HCT116 (cell line): ENCODE measurements around the gene AOC1. TPM values are rescaled to one million over a fixed set of nuclear protein-coding genes. Genes with fewer than 3 reads are reported as not detected.

Experiments used
- ATAC-seq: fragments of 200-7000 bp; cut with Tn5 transposase; 2 replicates; pipeline ENCODE4 v1.9.1; 2020; ENCODE audit warnings: mild to moderate bottlenecking, moderate library complexity
- BruUV-seq: library from RNA; stranded (reverse); fragments of 400-500 nt; replicated peaks from 2 replicates; lab custom pipeline; 2021; lab: Mats Ljungman, UMichigan
- CTCF ChIA-PET: fragments of 300-600 bp; sonication (Branson Sonifier 250); formaldehyde crosslinking; loops from one replicate; lab custom pipeline; 2021; ENCODE audit warnings: antibody characterized with exemption; lab: Charles Lee
- POLR2A ChIA-PET: fragments of 300-600, 350-600 bp; sonication (Branson Sonifier 250); formaldehyde crosslinking; loops from one replicate; lab custom pipeline; 2021; ENCODE audit warnings: antibody characterized with exemption; lab: Charles Lee
- RAD21 ChIA-PET, 2 experiments: fragments of 300-600 bp; sonication (Branson Sonifier 250); formaldehyde crosslinking; loops; one replicate each; lab custom pipeline; 2023; ENCODE audit warnings: low total read pairs in 2 of 2; ENCODE audit not compliant: uncharacterized antibody in 2 of 2, unreplicated experiment in 2 of 2, low non-redundant PET in 1 of 2; lab: Charles Lee
- DNase-seq: peaks from one replicate; pipeline ENCODE4 v3.0.0-alpha.2; 2010; ENCODE audit warnings: low read depth, low spot score
- H2AFZ ChIP-seq: fragments of 200-600 bp; shearing (Covaris generic), sonication (generic); 2 replicates; pipeline ENCODE4 v1.6.1; 2017; ENCODE audit warnings: low read depth, mixed run types, mixed read lengths, antibody characterized with exemption, low read length; ENCODE audit not compliant: poor library complexity, severe bottlenecking
- H3K27ac ChIP-seq: 2 replicates; pipeline ENCODE4 v1.5.1; 2012; ENCODE audit warnings: low read depth, low read length
- H3K27me3 ChIP-seq: fragments of 200-600 bp; sonication (generic); 2 replicates; pipeline ENCODE4 v1.6.1; 2016; ENCODE audit warnings: mixed run types, low read length, mixed read lengths; ENCODE audit not compliant: insufficient read depth
- H3K36me3 ChIP-seq, 2 experiments: fragments of 200-500 bp in 1 of 2; fragments of 200-600 bp in 1 of 2; sonication (Bioruptor generic) in 1 of 2; sonication (generic) in 1 of 2; 2 replicates each; pipeline versions ENCODE4 v1.5.1 to v1.6.1; 2014 to 2016; ENCODE audit warnings: low read length in 2 of 2, inconsistent platforms in 1 of 2, mixed read lengths in 1 of 2, mixed run types in 1 of 2; ENCODE audit not compliant: insufficient read depth in 2 of 2, control insufficient read depth in 1 of 2
- H3K4me1 ChIP-seq, 2 experiments: fragments of 200-600 bp in 1 of 2; sonication (generic) in 1 of 2; 2 replicates each; pipeline versions ENCODE4 v1.5.1 to v1.6.1; 2012 to 2017; ENCODE audit warnings: low read length in 2 of 2, inconsistent platforms in 1 of 2, mild to moderate bottlenecking in 1 of 2, mixed read lengths in 1 of 2, mixed run types in 1 of 2, moderate library complexity in 1 of 2; ENCODE audit not compliant: insufficient read depth in 2 of 2, control insufficient read depth in 1 of 2
- H3K4me2 ChIP-seq: fragments of 200-600 bp; sonication (generic); 2 replicates; pipeline ENCODE4 v1.6.1; 2017; ENCODE audit warnings: mixed run types, low read length, mixed read lengths
- H3K4me3 ChIP-seq, 2 experiments: fragments of 200-600 bp in 1 of 2; sonication (generic) in 1 of 2; replicated peaks in 1 of 2; 2 replicates each; pipeline ENCODE4 v1.5.1; 2011 to 2016; ENCODE audit warnings: low read length in 2 of 2, control low read depth in 1 of 2, low read depth in 1 of 2, mild to moderate bottlenecking in 1 of 2, mixed read lengths in 1 of 2, mixed run types in 1 of 2
- H3K79me2 ChIP-seq: fragments of 200-600 bp; sonication (generic); 2 replicates; pipeline ENCODE4 v1.6.1; 2017; ENCODE audit warnings: mild to moderate bottlenecking, mixed run types, low read length, moderate library complexity, mixed read lengths; ENCODE audit not compliant: insufficient read depth
- H3K9ac ChIP-seq: fragments of 200-600 bp; sonication (generic); 2 replicates; pipeline ENCODE4 v1.6.1; 2016; ENCODE audit warnings: low read length, mixed read lengths
- H3K9me2 ChIP-seq: fragments of 200-600 bp; sonication (generic), shearing (Covaris generic); 2 replicates; pipeline ENCODE4 v1.6.1; 2017; ENCODE audit warnings: mixed run types, mild to moderate bottlenecking, moderate library complexity; ENCODE audit not compliant: insufficient read depth
- H3K9me3 ChIP-seq, 2 experiments: fragments of 200-500 bp in 1 of 2; fragments of 200-600 bp in 1 of 2; sonication (Bioruptor generic) in 1 of 2; sonication (generic) in 1 of 2; 2 replicates each; pipeline ENCODE4 v1.6.1; 2014 to 2017; ENCODE audit warnings: low read length in 2 of 2, mixed read lengths in 2 of 2, inconsistent platforms in 1 of 2, low read depth in 1 of 2, mild to moderate bottlenecking in 1 of 2, mixed run types in 1 of 2, moderate library complexity in 1 of 2; ENCODE audit not compliant: control insufficient read depth in 1 of 2, insufficient read depth in 1 of 2
- H4K20me1 ChIP-seq: fragments of 200-600 bp; sonication (generic), shearing (Covaris generic); 2 replicates; pipeline ENCODE4 v1.6.1; 2017; ENCODE audit warnings: mixed run types, mild to moderate bottlenecking, moderate library complexity; ENCODE audit not compliant: insufficient read depth
- FOSL1 ChIP-seq: IDR thresholded peaks from 2 replicates; pipeline ENCODE4 v1.6.1; 2012; ENCODE audit warnings: low read depth
- JUND ChIP-seq: IDR thresholded peaks from 2 replicates; pipeline ENCODE4 v1.6.1; 2012
- SP1 ChIP-seq: IDR thresholded peaks from 2 replicates; pipeline ENCODE4 v1.6.1; 2012; ENCODE audit warnings: low read depth
- SRF ChIP-seq: IDR thresholded peaks from 2 replicates; pipeline ENCODE4 v1.6.1; 2012; ENCODE audit warnings: low read depth
- TCF7L2 ChIP-seq: IDR thresholded peaks from 2 replicates; pipeline ENCODE4 v1.7.0; 2011; ENCODE audit warnings: borderline replicate concordance, inconsistent platforms; ENCODE audit not compliant: insufficient read depth, insufficient read length; ENCODE audit errors: extremely low read depth
- ZFX ChIP-seq: fragments of 450-650 bp; IDR thresholded peaks from 2 replicates; pipeline ENCODE4 v1.6.1; 2017
- intact Hi-C: fragments of 100-400 bp; cut with micrococcal nuclease; formaldehyde crosslinking; loops from 2 replicates; pipeline ENCODE4 v1.10.0; 2022
- total RNA-seq: library from RNA; stranded (reverse); gene quantifications from one replicate; pipeline ENCODE4 v1.2.1, GENCODE V29; 2021; ENCODE audit not compliant: unreplicated experiment
- TF ChIP-seq, protein P1 (sequence below), 3 experiments: fragments of 200-600 bp in 1 of 3; sonication (generic) in 1 of 3; IDR thresholded peaks in 2 of 3; conservative IDR thresholded peaks in 1 of 3; 2 replicates each; pipeline ENCODE4 v1.5.1; 2012 to 2017; ENCODE audit warnings: low read depth in 2 of 3, low read length in 2 of 3, antibody characterized with exemption in 1 of 3, borderline replicate concordance in 1 of 3, control low read depth in 1 of 3, mild to moderate bottlenecking in 1 of 3, mixed read lengths in 1 of 3, mixed run types in 1 of 3, moderate library complexity in 1 of 3; ENCODE audit not compliant: insufficient read depth in 1 of 3
- TF ChIP-seq, protein P2 (sequence below): IDR thresholded peaks from 2 replicates; pipeline ENCODE4 v1.6.1; 2012; ENCODE audit warnings: low read depth
- TF ChIP-seq, protein P3 (sequence below): IDR thresholded peaks from 2 replicates; pipeline ENCODE4 v1.6.1; 2012

Gene AOC1
- total RNA-seq, 1 experiment from 2014 or later = 0.37 TPM

DNA sequence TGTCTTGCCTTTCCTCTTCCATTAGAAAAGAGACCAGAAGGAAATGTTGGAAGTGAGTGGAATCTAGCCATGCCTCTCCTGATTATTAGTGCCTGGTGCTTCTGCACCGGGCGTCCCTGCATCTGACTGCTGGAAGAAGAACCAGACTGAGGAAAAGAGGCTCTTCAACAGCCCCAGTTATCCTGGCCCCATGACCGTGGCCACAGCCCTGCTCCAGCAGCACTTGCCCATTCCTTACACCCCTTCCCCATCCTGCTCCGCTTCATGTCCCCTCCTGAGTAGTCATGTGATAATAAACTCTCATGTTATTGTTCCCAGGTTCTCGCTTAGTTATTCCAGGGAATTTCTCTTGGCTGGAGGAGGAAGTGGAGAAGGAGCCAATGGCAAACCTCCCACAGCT, 47.5 kb upstream of the AOC1 start (continued):
- TF ChIP-seq, protein P1, sequence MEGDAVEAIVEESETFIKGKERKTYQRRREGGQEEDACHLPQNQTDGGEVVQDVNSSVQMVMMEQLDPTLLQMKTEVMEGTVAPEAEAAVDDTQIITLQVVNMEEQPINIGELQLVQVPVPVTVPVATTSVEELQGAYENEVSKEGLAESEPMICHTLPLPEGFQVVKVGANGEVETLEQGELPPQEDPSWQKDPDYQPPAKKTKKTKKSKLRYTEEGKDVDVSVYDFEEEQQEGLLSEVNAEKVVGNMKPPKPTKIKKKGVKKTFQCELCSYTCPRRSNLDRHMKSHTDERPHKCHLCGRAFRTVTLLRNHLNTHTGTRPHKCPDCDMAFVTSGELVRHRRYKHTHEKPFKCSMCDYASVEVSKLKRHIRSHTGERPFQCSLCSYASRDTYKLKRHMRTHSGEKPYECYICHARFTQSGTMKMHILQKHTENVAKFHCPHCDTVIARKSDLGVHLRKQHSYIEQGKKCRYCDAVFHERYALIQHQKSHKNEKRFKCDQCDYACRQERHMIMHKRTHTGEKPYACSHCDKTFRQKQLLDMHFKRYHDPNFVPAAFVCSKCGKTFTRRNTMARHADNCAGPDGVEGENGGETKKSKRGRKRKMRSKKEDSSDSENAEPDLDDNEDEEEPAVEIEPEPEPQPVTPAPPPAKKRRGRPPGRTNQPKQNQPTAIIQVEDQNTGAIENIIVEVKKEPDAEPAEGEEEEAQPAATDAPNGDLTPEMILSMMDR (IDR thresholded peaks at IDR 0.05 in 2 of 3, conservative IDR thresholded peaks at IDR 0.05 in 1 of 3; ENCODE audit: borderline replicate concordance in 1 of 3, insufficient read depth in 1 of 3, low read depth in 2 of 3, low read length in 2 of 3) = no peak
- no peak for TF ChIP-seq TCF7L2
- TF ChIP-seq, protein P2, sequence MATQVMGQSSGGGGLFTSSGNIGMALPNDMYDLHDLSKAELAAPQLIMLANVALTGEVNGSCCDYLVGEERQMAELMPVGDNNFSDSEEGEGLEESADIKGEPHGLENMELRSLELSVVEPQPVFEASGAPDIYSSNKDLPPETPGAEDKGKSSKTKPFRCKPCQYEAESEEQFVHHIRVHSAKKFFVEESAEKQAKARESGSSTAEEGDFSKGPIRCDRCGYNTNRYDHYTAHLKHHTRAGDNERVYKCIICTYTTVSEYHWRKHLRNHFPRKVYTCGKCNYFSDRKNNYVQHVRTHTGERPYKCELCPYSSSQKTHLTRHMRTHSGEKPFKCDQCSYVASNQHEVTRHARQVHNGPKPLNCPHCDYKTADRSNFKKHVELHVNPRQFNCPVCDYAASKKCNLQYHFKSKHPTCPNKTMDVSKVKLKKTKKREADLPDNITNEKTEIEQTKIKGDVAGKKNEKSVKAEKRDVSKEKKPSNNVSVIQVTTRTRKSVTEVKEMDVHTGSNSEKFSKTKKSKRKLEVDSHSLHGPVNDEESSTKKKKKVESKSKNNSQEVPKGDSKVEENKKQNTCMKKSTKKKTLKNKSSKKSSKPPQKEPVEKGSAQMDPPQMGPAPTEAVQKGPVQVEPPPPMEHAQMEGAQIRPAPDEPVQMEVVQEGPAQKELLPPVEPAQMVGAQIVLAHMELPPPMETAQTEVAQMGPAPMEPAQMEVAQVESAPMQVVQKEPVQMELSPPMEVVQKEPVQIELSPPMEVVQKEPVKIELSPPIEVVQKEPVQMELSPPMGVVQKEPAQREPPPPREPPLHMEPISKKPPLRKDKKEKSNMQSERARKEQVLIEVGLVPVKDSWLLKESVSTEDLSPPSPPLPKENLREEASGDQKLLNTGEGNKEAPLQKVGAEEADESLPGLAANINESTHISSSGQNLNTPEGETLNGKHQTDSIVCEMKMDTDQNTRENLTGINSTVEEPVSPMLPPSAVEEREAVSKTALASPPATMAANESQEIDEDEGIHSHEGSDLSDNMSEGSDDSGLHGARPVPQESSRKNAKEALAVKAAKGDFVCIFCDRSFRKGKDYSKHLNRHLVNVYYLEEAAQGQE = no peak
- TF ChIP-seq, protein P3, sequence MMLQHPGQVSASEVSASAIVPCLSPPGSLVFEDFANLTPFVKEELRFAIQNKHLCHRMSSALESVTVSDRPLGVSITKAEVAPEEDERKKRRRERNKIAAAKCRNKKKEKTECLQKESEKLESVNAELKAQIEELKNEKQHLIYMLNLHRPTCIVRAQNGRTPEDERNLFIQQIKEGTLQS = no peak
- TF ChIP-seq SP1 = no peak
- TF ChIP-seq SRF = no peak
- TF ChIP-seq FOSL1 = no peak
- no peak for TF ChIP-seq JUND

DNA sequence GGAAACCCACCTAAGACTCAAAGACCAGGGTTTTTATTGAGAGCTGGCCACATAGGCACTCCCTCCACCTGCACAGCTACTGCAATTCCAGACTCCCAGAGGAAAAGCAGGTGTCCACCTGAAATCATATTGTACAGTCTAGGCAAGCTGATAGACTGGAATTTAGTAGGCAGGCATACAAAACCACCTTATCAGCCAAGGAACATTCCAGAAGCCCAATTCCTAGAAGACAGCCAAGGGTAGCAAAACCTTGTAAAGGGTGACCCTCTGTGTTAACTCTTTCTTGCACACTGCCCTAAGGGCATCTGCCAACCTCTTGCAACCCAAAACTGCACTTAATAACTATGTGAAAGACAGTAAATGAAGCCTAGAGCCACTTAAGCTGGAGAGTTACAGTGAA, 46.5 kb upstream of the AOC1 start:
- Histone ChIP-seq H3K4me1 (no peaks in the 10 kb centered on the region), H3K4me2 (no peak overlapping the region), H3K27me3 (no peaks in the 10 kb centered on the region), H3K27ac (no peak overlapping the region), H4K20me1 (no peaks in the 10 kb centered on the region), H3K9me2 (no peaks in the 10 kb centered on the region), H3K9me3 (no peaks in the 10 kb centered on the region), H3K36me3 (no peaks in the 10 kb centered on the region), H2AFZ (no peak overlapping the region), H3K9ac (no peak overlapping the region), H3K4me3 (no peak overlapping the region), H3K79me2 (no peaks in the 10 kb centered on the region)
- no peak for TF ChIP-seq ZFX
- intact Hi-C loops = no loop called here
- ATAC-seq (no peak), DNase-seq (no peak)
- POLR2A ChIA-PET = no interaction called here
- RAD21 ChIA-PET = no interaction called here
- no TSS peak for BruUV-seq
- CTCF ChIA-PET = no interaction called here
